ENCODE data around the gene PRRT2.

The PRRT2 gene

DNA sequence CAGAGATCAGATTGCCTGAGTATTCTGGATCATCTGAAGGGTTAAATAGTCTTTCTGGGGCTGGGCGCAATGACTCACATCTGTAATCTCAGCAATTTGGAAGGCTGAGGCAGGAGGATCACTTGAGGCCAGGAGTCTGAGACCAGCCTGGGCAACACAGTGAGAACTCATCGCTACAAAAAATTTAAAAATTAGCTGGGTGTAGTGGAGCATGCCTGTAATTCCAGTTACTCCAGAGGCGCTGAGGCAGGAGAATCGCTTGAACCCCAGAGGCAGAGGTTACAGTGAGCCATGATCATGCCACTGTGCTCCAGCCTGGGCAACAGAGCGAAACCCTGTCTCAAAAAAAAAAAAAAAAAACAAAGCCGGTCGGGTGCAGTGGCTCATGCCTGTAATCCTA is 23.9 kb downstream of the PRRT2 start:
- no peak for DNase-seq

DNA sequence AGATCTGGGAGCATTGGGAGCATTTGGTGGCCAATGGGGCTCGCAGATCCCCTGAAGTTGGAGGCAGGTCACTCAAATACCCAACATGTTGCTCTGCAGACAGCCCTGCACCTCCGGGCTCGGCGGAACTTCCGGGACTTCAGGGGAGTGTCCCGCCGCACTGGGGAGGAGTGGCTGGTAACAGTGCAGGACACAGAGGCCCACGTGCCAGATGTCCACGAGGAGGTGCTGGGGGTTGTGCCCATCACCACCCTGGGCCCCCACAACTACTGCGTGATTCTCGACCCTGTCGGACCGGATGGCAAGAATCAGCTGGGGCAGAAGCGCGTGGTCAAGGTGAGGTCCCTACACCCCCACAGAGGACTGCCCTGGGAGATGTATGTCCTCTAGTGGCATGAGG is 24.6 kb downstream of the PRRT2 start:
- DNase-seq, result no peak

DNA sequence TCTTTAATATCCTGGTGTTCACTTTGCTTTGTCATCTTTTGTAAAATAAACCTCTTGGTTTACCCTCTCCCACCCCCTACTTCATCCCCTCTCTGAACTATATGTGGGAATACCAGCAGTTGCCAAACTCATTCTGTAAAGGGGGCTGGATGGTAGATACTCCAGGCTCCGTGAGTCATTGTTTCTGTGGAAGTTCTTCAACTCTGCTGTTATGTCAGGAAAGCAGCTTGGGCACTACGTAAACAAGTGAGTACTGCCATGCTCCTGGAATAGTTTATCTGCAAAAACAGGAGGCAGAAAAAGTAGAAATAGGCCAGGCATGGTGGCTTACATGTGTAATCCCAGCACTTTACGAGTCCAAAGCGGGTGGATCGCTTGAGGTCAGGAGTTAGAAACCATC is 25.8 kb downstream of the PRRT2 start:
- no peak for DNase-seq

DNA sequence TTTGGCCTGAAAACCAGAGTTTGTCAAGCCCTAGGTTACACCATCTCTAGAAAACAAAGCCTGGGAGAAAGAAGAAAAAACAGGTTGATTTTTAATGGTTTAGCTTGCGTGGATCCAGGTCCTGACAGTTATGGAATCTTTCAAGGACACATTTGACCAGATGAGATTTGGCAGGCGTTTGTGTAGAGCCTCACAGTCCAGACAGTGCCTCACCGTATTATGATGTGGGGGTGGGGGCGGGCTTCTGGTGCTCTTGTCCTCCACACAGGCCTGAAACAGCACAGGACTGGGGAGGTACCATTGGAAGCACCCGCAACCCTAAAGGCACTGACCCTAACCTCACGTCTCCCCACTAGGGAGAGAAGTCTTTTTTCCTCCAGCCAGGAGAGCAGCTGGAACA is 27.8 kb downstream of the PRRT2 start:
- DNase-seq, result no peak

DNA sequence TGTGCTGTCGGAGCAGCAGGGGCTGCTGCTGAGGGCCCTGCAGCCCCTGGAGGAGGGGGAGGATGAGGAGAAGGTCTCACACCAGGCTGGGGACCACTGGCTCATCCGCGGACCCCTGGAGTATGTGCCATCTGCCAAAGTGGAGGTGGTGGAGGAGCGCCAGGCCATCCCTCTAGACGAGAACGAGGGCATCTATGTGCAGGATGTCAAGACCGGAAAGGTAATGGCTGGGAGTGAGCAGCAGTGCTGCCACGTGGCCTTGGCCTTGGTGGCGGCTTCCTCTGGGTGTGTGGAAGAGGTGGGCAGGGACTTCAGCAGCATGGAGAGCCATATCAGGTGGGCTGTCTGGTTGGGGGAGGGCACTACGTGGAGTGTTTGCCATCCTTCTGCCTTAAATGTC is 28.2 kb downstream of the PRRT2 start:
- no peak for DNase-seq

DNA sequence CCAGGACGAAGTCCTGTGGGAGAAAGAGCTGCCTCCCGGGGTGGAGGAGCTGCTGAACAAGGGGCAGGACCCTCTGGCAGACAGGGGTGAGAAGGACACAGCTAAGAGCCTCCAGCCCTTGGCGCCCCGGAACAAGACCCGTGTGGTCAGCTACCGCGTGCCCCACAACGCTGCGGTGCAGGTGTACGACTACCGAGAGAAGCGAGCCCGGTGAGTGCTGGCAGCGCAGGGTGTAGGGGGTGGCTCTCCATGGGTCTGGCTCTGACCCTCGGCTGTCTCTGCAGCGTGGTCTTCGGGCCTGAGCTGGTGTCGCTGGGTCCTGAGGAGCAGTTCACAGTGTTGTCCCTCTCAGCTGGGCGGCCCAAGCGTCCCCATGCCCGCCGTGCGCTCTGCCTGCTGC is 29.6 kb downstream of the PRRT2 start:
- DNase-seq, result no peak

DNA sequence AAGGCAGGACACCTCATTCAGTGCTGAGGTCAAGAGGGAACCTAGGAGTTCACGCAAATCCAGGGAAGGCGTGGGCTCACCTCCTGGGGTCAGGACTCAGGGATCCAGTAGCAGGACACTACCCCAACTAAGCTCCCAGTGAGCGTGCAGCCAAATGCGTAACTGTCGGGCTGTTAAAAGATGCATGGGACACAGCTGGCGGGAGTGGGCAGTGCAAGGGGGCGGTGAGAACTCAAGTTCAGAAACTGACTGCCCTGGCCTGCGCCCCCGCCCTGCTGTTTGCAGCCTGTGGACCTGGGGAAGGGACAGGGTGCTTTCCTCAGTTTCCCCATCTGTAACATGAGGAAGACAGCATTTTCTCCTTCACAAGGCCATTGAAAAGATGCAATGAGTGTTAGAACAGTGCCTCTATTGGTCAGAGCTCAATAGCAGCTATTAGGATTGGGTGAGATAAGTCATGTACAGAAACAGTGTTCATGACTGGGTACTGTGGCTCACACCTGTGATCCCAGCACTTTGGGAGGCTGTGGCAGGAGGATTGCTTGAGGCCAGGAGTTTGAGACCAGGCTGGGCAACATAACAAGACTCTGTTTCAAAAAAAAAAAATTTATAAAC is 30.8 kb downstream of the PRRT2 start:
- DNase-seq, result no peak

DNA sequence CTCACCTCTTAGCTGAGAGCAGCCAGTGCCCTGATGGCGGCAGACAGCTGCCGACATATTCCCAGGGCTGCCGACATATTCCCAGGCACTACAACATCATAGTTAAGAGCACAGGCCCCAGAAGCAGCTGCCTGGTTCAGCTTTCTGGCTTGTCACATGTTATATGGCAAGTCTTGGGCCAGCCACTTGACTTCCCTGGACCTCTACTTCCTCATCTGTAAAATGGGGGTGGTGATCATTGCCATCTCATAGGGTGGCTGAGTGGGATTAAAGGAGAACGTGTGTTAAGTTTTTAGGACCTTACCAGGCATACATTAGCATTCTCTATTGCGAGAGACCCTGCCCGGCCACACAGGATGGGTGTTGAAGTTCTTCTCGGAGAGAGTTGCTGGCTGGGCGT is 31.9 kb downstream of the PRRT2 start:
- no peak for DNase-seq

DNA sequence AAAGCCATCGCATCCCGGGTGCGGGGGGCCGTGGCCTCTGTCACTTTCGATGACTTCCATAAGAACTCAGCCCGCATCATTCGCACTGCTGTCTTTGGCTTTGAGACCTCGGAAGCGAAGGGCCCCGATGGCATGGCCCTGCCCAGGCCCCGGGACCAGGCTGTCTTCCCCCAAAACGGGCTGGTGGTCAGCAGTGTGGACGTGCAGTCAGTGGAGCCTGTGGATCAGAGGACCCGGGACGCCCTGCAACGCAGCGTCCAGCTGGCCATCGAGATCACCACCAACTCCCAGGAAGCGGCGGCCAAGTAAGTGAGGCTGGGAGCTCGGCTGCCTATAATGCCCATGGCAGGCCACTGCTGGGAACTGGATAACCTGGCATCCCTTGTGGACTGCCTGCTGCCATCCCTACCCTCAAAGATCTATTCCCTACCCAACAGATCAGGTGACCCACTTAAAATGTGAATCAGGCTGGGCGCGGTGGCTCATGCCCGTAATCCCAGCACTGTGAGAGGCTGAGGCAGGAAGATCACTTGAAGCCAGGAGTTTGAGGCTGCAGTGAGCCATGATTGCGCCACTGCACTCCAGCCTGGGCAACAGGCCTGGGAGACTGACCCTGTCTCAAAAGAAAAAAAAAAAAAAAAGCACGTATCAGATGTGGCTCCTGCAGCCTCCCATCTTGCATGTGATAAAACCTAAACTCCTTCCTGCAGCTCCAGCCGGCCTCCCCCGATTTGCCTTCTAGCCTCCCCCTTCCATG is 32.8 kb downstream of the PRRT2 start:
- DNase-seq, result no peak

DNA sequence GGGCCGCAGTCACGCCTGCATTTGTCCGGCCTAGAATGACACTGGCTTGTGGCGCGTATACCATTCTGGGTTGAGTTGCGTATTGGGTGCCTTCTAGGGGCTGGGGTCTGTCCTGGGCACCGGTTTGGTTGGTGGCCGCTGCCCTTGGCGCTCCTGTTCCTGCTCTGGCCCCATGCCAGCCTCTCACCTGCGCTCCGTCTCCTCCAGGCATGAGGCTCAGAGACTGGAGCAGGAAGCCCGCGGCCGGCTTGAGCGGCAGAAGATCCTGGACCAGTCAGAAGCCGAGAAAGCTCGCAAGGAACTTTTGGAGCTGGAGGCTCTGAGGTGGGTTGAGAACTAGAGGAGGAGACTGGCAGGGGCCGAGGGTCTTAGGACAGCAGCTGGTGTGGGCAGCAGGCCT is 33.7 kb downstream of the PRRT2 start:
- DNase-seq, result no peak

DNA sequence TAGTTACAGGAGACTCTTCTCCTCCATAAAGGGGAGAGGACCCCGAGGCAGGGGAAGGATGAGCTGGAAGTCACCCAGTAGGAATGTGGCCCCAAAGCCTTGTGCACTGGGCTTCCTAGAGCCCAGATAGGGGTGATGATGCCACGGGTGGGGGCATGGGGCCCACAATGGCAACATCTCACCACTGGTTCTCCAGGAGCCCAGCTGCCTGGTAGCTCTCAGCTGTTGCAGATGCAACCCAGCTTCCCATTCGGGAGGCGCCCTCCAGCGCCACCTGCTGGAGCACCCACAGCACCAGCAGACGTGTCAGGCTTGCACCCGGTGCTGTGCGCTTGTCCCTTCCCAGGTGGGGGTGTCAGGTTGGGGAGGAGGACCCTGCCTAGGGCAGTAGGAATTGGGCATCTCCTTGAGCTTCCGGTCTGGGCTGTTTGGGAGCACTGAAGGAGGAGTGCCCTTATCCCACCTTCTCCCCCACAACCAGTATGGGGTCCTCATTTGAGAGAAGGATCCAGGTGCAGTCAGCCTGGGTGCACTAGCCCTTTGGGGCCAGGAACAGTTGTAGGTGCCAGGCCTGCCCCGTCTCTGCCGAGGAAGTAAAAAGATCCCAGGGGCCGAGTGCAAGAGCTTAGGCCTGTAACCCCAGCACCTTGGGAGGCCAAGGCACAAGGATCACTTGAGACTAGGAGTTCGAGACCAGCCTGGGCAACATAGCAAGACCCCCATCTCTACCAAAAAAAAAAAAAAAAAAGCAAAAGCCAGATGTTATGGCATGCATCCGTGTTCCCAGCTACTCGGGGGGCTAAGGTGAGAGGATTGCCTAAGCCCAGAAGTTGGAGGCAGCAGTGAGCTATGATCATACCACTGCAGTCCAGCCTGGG is 36.7 kb downstream of the PRRT2 start:
- no peak for DNase-seq

DNA sequence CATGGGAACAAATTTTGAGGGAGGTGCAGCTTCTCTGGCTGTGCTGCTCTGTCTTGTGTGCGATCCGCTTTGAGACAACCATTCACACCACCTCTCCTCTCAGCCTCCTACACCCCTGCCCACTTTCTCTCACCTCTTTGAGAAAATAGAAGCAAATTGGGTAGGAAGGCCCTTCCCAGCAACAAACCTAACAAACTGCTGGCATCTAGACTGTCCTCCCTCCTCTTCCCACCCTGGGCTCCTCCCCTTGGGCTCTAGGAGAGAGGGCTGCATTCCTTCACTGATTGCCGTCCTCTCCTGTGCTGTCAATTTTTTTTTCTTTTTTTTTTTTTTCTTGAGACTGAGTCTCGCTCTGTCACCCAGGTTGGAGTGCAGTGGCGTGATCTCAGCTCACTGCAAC is 37.5 kb downstream of the PRRT2 start:
- DNase-seq, result no peak

DNA sequence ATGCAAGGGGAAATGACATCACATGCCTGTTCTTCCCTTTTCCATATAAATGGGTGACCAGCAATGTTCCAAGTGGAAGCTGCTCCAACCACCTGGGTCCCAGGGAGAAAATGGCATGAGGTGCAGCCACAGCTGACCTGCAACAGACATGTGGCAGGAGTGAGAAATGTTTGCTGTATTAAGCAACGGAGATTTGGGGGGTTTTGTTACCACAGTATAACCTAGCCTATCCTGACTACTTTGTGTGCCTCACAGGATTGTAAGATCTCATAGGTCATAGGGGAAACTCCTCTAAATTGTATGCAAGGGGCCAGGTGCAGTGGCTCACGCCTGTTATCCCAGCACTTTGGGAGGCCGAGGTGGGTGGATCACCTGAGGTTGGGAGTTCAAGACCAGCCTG is 39.0 kb downstream of the PRRT2 start:
- DNase-seq, result no peak

DNA sequence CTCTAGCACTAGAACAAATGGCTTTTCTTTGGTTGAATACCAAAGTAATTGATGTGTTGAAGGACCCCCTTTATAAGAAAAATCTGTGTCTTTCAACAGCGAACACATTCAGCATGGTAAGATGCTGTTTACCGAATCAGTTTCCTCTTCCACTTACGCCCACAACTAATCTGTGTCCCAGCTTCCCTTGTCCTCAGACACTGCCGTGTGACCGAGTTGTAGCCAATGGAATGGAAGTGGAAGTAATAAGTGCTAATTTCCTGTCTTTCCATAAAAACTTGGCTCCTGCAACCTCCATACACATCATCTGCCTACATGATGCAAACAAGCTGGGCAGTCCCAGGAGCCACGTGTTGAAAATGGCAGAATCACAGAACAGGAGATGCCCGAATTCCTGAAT is 40.7 kb downstream of the PRRT2 start:
- DNase-seq, result no peak

DNA sequence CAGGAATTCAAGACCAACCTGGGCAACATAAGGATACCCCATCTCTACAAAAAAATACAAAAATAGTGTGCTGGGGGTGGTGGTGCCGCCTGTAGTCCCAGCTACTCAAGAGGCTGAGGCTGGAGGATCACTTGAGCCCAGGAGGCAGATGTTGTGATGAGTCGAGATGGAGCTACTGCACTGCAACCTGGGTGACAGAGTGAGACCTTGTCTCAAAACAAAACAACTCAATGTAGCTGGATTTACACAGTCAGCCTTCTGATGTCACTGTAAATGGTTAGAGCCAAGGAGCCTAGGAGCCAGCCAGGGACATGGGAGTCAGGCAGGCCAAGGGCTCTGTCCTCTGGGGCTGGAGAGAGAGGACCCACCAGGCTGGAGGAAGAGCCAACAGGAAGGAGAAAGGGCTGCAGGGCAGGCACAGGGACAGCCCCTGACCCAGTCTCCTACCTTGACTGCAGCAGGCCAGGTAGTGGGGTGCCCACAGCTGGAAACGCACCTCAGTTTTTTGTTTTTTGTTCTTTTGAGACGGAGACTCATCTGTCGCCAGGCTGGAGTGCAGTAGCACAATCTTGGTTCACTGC is 42.6 kb downstream of the PRRT2 start:
- DNase-seq, result no peak

DNA sequence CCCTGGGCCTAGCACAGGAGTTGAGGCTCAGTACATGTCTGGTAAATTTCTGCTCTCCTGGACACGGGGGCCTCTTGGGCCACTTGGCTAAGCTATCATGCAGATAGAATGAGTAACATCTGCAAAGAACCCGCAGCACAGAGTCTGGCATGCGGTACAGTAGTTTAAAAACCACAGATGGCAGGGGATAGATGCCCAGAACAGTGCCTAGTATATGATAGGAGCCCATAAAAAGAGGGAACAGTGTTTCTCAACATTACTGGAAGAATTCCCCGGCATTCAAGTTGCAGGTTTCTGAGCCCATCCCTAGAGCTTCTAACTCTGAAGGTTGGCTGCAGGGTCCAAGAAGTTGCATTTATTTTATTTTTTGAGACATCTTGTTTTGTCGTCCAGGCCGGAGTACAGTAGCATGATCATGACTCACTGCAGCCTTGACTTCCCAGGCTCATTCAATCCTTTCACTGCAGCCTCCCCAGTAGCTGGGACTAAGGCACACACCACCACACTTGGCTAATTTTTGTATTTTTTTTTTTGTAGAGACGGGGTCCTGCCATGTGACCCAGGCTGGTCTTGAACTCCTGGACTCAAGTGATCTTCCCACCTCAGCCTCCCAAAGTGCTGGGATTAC is 45.3 kb downstream of the PRRT2 start:
- DNase-seq, result no peak

DNA sequence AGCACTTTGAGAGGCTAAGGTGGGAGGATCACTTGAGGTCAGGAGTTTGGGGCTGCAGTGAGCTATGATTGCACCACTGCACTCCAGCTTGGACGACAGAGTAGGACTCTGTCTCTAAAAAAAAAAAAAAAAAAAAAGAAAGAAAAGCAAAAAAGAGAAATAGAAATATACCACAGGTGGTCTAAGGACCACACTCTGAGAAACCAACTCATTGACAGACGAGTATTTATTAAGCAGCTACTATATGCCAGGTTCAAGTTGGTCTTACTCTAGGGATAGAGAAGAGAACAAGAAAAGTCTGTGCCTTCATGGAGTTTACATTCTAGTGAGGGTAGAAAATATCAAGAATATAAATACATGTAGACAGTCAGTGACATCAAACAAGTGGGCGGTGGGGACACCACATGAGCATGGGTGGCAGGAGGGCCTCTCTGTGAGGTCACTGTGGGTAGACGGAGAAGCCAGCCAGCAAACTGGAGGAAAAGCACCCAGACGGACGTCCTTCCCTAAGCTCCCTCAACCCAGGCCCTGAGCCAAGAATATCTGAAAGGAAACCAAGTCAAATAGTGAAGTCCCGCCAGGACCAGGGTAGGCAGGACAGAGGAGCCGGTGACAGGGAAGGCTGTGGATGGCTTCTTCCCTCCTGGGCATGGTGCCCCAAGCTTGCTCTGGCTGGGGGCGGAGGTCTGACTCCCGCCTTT is 46.3 kb downstream of the PRRT2 start:
- DNase-seq, result no peak

DNA sequence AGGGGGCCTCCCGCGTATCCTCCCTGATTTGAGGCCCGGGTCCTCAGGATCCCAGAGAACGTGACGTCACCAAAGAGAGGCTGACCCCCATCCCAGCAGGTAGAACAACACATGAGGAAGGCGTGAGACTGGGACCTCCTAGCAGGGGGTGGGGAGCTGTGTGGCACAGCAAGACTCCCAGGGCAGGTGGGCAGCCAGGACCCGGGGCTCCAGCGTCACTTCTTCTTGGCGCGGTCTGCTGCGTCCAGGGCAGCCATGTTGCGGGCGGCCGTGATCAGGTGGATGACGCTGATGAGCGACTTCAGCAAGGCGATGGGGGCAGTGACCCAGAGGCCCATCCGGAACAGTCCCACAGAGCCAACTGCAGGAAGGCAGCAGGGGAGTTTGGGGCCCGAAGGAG is 47.0 kb downstream of the PRRT2 start:
- DNase-seq, result no peak

DNA sequence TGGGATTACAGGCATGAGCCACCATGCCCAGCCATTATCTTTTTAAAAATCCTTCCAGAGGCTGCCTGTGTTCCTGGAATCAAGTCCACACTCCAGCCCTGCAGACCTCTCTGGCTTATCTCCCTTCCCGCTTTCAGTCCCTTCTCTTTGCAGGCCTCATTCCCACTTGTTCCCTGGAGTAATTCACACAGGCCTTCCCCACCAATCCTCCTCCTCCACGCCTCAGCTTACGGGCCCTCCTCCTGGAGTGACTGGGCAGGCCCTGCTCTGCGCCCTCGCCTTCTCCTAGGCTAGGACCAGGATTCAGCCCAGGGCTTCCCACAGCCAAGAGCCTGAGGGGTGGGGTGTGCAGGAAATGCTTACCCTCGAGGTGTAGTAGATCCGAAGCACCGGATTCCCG is 48.2 kb downstream of the PRRT2 start:
- no peak for DNase-seq

DNA sequence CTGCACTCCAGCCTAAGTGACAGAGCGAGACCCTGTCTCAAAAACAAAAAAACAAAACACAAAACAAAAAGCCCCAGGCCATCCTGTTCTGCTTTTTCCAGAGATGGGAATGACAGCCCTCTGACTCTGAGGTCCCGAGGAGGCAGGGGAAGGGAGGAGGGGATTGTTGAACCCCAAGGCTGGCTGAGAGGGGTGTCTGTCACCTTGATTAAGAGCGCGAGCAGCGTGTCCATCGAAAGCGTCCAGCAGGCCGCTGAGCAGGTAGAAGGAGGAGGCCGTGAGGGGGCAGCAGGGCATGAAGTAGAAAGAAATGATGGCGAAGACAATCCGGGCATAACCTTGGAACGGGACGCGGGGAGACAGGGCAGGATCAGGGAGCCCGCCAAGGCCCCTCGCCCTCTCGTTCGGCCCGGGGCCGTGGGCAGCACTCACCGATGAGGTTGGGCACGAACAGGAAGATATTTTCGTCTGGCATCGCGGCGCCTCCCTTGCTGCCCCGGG is 50.4 kb downstream of the PRRT2 start:
- no peak for DNase-seq

DNA sequence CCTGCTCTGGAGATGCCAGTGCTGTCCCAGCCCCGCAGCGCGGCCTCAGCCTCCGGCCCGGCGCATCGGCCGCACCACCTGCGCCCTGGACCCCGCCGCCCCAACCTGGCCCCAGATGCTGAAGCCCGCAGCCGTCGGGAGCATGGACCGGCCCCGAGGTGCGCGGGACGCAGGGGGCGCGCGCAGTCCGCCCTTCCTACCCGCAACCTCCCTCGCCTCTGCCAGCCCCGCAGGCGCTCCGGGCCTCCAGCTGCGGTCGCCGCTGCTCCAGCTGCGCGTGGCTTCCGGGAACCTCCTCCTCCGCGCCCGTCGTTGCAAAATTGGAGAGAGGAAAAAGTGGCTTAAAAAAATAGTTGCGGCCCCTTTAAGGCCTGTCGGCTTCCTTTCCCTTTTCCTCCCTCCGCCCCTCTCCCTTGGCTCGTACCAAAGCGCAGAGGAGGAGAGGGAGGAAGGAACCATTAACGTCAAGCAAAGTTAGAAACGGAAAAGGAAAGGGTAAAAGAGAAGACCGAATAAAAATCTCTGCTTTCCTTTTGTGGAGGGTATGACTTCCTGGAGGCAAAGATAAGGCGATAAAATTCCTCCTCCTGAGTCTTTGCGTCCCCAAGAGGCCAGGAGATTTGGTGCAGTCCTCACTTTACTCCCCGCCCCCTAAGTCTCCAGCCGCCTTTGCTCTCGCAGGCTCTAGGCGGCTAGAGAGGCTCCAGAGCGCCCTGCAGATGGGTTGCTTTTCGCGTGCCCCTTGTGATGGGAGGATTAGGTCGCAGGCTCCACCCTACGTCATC is 51.1 kb downstream of the PRRT2 start, which contains the start of gene CDIPT:
TSS of gene CDIPT (minus strand) at position 343 of the 785 bp plus-strand sequence. CDS start 369 bp downstream, outside the sequence.
- DNase-seq, result peak; percentile 88

Data from NCI-H226 (cell line).